HepG2 (cell line): ENCODE measurements around the gene DNAAF1. TPM values are rescaled to one million over a fixed set of nuclear protein-coding genes. Genes with fewer than 3 reads are reported as not detected.

Experiments
- CENPX ChIP-seq: sonication (generic); formaldehyde crosslinking; IDR thresholded peaks from 2 replicates; pipeline ENCODE4 v1.9.0; 2021; ENCODE audit warnings: mild to moderate bottlenecking, missing genetic modification reagents, moderate library complexity
- CHD4 ChIP-seq: fragments of 200-600 bp; sonication (generic); IDR thresholded peaks from 2 replicates; pipeline ENCODE4 v1.7.0; 2017; ENCODE audit warnings: mild to moderate bottlenecking, low read length, borderline replicate concordance
- HES4 ChIP-seq: sonication (generic); formaldehyde crosslinking; IDR thresholded peaks from 2 replicates; pipeline ENCODE4 v1.9.0; 2021; ENCODE audit warnings: mild to moderate bottlenecking, missing genetic modification reagents, borderline replicate concordance
- MBD4 ChIP-seq: IDR thresholded peaks from 2 replicates; pipeline ENCODE4 v1.6.1; 2012; ENCODE audit warnings: low read length, inconsistent platforms, borderline replicate concordance
- MTA3 ChIP-seq: sonication (generic); formaldehyde crosslinking; IDR thresholded peaks from 2 replicates; pipeline ENCODE4 v1.4.0; 2020; ENCODE audit warnings: missing genetic modification reagents
- MYC ChIP-seq: sonication (generic); formaldehyde crosslinking; IDR thresholded peaks from 2 replicates; pipeline ENCODE4 v1.9.0; 2021; ENCODE audit warnings: missing genetic modification reagents, borderline replicate concordance
- NFKB2 ChIP-seq: sonication (generic); formaldehyde crosslinking; IDR thresholded peaks from 2 replicates; pipeline ENCODE4 v1.4.0; 2020; ENCODE audit warnings: missing genetic modification reagents, borderline replicate concordance
- PHB2 ChIP-seq: fragments of 450-650 bp; IDR thresholded peaks from 2 replicates; pipeline ENCODE4 v1.6.1; 2018; ENCODE audit not compliant: partially characterized antibody
- PHF20 ChIP-seq: sonication (generic); formaldehyde crosslinking; IDR thresholded peaks from 2 replicates; pipeline ENCODE4 v1.5.0; 2020; ENCODE audit warnings: mild to moderate bottlenecking, missing genetic modification reagents
- SMARCE1 ChIP-seq: fragments of 450-650 bp; IDR thresholded peaks from 2 replicates; pipeline ENCODE4 v1.6.1; 2017; ENCODE audit warnings: borderline replicate concordance
- TMF1 ChIP-seq: sonication (generic); formaldehyde crosslinking; IDR thresholded peaks from 2 replicates; pipeline ENCODE4 v1.8.1; 2022; ENCODE audit warnings: low read depth, missing genetic modification reagents
- ZNF143 ChIP-seq: sonication (generic); formaldehyde crosslinking; IDR thresholded peaks from 2 replicates; pipeline ENCODE4 v1.4.0; 2020; ENCODE audit warnings: missing genetic modification reagents
- ZNF20 ChIP-seq: sonication (generic); formaldehyde crosslinking; IDR thresholded peaks from 2 replicates; pipeline ENCODE4 v1.4.0; 2020; ENCODE audit warnings: mild to moderate bottlenecking, moderate library complexity, missing genetic modification reagents
- ZNF263 ChIP-seq: sonication (generic); formaldehyde crosslinking; IDR thresholded peaks from 2 replicates; pipeline ENCODE4 v1.4.0; 2020; ENCODE audit warnings: missing genetic modification reagents
- ZNF713 ChIP-seq: sonication (generic); formaldehyde crosslinking; IDR thresholded peaks from 2 replicates; pipeline ENCODE4 v1.4.0; 2020; ENCODE audit warnings: mild to moderate bottlenecking, missing genetic modification reagents
- ZSCAN29 ChIP-seq: sonication (generic); formaldehyde crosslinking; conservative IDR thresholded peaks from 2 replicates; pipeline ENCODE4 v1.4.0; 2020; ENCODE audit warnings: mild to moderate bottlenecking, missing genetic modification reagents
- ZSCAN31 ChIP-seq: sonication (generic); formaldehyde crosslinking; IDR thresholded peaks from 2 replicates; pipeline ENCODE4 v1.5.0; 2020; ENCODE audit warnings: low read depth, mild to moderate bottlenecking, missing genetic modification reagents
- polyA plus RNA-seq, 8 experiments: library from polyadenylated mRNA; depleted of rRNA in 3 of 8; stranded (reverse) in 7 of 8; unstranded in 1 of 8; fragments of >200 nt; fragmentation: Illumina TruSeq in 4 of 8; extraction: Trizol in 4 of 8; gene quantifications; 2 replicates each; pipeline versions ENCODE4 v1.2.1 to v1.2.3, GENCODE V29; 2011 to 2016; ENCODE audit warnings: low read depth in 4 of 8, missing spikeins in 1 of 8, mixed read lengths in 1 of 8; ENCODE audit not compliant: insufficient read depth in 1 of 8
- total RNA-seq, 5 experiments: library from RNA; depleted of rRNA; stranded (reverse); fragments of >200 nt; fragmentation: Illumina TruSeq; extraction: Trizol; gene quantifications; 2 replicates each; pipeline ENCODE4 v1.2.3, GENCODE V29; 2016; ENCODE audit warnings: low read depth in 1 of 5
- TF ChIP-seq, protein P1 (sequence below): IDR thresholded peaks from 2 replicates; pipeline ENCODE4 v1.6.1; 2018; ENCODE audit warnings: missing genetic modification reagents
- TF ChIP-seq, protein P2 (sequence below): sonication (generic); formaldehyde crosslinking; IDR thresholded peaks from 2 replicates; pipeline ENCODE4 v1.4.0; 2020; ENCODE audit warnings: missing genetic modification reagents, borderline replicate concordance
- TF ChIP-seq, protein P3 (sequence below): sonication (generic); formaldehyde crosslinking; IDR thresholded peaks from 2 replicates; pipeline ENCODE4 v1.4.0; 2020; ENCODE audit warnings: missing genetic modification reagents
- TF ChIP-seq, protein P4 (sequence below): sonication (generic); formaldehyde crosslinking; IDR thresholded peaks from 2 replicates; pipeline ENCODE4 v1.5.1; 2020; ENCODE audit warnings: mild to moderate bottlenecking, missing genetic modification reagents, moderate library complexity
- TF ChIP-seq, protein P5 (sequence below): sonication (generic); formaldehyde crosslinking; IDR thresholded peaks from 2 replicates; pipeline ENCODE4 v1.8.1; 2023; ENCODE audit warnings: mild to moderate bottlenecking, moderate library complexity, missing genetic modification reagents
- TF ChIP-seq, protein P6 (sequence below): sonication (generic); formaldehyde crosslinking; IDR thresholded peaks from 2 replicates; pipeline ENCODE4 v1.4.0; 2020; ENCODE audit warnings: mild to moderate bottlenecking, low read depth, missing genetic modification reagents

The DNAAF1 gene
- total and polyA plus RNA-seq, 2 of the 13 experiments (the other 11 are each of a cell fraction or from before 2014, with no cell fraction given) = 0.04 TPM; not detected in 1

DNA sequence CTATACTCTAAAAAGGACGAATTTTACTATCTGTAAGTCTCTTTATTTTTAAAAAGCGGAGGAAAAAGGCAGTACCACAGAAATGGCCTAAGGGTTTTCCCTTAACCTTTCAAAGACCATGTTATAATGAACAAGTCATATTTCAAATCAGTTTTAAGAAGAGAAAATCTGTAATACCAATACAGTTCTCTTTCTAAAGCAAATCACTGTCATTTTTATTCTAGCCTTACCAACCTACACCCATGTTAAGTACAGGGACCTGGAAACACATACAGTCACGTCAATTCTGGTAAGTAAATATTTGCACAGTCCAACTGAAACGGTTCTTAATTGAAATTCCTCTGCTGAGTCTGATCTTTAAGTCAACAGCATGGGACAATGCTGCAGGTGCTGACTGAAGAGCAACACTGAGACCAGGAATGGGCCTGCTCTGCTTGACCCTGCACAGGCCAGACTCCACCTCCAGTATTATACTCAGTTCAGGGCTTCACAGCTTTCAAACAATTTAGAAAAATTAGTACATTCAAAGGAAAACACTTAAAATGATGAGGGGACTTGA is 48.6 kb upstream of the DNAAF1 start (continued):
- TF ChIP-seq, protein P1, sequence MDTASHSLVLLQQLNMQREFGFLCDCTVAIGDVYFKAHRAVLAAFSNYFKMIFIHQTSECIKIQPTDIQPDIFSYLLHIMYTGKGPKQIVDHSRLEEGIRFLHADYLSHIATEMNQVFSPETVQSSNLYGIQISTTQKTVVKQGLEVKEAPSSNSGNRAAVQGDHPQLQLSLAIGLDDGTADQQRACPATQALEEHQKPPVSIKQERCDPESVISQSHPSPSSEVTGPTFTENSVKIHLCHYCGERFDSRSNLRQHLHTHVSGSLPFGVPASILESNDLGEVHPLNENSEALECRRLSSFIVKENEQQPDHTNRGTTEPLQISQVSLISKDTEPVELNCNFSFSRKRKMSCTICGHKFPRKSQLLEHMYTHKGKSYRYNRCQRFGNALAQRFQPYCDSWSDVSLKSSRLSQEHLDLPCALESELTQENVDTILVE (CRISPR knock-in tag) = peak; percentile 83
- no peak for TF ChIP-seq ZNF20 (CRISPR knock-in tag)
- TF ChIP-seq, protein P2, sequence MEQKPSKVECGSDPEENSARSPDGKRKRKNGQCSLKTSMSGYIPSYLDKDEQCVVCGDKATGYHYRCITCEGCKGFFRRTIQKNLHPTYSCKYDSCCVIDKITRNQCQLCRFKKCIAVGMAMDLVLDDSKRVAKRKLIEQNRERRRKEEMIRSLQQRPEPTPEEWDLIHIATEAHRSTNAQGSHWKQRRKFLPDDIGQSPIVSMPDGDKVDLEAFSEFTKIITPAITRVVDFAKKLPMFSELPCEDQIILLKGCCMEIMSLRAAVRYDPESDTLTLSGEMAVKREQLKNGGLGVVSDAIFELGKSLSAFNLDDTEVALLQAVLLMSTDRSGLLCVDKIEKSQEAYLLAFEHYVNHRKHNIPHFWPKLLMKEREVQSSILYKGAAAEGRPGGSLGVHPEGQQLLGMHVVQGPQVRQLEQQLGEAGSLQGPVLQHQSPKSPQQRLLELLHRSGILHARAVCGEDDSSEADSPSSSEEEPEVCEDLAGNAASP (CRISPR knock-in tag) = peak; percentile 70; the same call in 1 of the 2 replicates
- TF ChIP-seq PHB2 = no peak
- TF ChIP-seq MYC = no peak
- no peak for TF ChIP-seq ZNF143 (CRISPR knock-in tag)
- no peak for TF ChIP-seq CHD4
- TF ChIP-seq NFKB2 (CRISPR knock-in tag) = no peak
- no peak for TF ChIP-seq ZSCAN29
- TF ChIP-seq, protein P3, sequence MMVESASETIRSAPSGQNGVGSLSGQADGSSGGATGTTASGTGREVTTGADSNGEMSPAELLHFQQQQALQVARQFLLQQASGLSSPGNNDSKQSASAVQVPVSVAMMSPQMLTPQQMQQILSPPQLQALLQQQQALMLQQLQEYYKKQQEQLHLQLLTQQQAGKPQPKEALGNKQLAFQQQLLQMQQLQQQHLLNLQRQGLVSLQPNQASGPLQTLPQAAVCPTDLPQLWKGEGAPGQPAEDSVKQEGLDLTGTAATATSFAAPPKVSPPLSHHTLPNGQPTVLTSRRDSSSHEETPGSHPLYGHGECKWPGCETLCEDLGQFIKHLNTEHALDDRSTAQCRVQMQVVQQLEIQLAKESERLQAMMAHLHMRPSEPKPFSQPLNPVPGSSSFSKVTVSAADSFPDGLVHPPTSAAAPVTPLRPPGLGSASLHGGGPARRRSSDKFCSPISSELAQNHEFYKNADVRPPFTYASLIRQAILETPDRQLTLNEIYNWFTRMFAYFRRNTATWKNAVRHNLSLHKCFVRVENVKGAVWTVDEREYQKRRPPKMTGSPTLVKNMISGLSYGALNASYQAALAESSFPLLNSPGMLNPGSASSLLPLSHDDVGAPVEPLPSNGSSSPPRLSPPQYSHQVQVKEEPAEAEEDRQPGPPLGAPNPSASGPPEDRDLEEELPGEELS (CRISPR knock-in tag) = peak; percentile 83
- TF ChIP-seq CENPX (CRISPR knock-in tag) = no peak
- TF ChIP-seq, protein P4, sequence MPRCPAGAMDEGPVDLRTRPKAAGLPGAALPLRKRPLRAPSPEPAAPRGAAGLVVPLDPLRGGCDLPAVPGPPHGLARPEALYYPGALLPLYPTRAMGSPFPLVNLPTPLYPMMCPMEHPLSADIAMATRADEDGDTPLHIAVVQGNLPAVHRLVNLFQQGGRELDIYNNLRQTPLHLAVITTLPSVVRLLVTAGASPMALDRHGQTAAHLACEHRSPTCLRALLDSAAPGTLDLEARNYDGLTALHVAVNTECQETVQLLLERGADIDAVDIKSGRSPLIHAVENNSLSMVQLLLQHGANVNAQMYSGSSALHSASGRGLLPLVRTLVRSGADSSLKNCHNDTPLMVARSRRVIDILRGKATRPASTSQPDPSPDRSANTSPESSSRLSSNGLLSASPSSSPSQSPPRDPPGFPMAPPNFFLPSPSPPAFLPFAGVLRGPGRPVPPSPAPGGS = no peak
- TF ChIP-seq, protein P5, sequence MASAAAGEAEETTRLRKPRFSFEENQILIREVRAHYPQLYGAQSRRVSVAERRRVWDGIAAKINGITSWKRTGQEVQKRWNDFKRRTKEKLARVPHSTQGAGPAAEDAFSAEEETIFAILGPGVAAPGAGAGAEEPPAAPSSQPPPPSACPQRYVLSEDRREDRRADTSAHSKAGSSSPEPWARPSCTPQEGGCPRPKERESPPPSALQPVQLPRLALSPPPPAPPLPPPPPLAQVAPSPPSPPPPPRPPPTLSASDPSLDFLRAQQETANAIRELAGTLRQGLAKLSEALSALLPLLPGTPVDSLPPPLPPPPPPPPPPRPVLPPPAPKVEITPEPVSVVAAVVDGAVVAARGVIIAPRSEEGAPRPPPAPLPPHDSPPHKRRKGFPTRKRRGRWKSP = no peak
- TF ChIP-seq ZNF263 (CRISPR knock-in tag) = no peak
- TF ChIP-seq PHF20 = no peak
- TF ChIP-seq, protein P6, sequence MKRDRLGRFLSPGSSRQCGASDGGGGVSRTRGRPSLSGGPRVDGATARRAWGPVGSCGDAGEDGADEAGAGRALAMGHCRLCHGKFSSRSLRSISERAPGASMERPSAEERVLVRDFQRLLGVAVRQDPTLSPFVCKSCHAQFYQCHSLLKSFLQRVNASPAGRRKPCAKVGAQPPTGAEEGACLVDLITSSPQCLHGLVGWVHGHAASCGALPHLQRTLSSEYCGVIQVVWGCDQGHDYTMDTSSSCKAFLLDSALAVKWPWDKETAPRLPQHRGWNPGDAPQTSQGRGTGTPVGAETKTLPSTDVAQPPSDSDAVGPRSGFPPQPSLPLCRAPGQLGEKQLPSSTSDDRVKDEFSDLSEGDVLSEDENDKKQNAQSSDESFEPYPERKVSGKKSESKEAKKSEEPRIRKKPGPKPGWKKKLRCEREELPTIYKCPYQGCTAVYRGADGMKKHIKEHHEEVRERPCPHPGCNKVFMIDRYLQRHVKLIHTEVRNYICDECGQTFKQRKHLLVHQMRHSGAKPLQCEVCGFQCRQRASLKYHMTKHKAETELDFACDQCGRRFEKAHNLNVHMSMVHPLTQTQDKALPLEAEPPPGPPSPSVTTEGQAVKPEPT = no peak
- TF ChIP-seq TMF1 (CRISPR knock-in tag) = no peak
- no peak for TF ChIP-seq MTA3
- TF ChIP-seq SMARCE1 = no peak
- TF ChIP-seq MBD4 = no peak
- no peak for TF ChIP-seq HES4 (CRISPR knock-in tag)
- TF ChIP-seq ZSCAN31 = no peak
- no peak for TF ChIP-seq ZNF713 (CRISPR knock-in tag)
